OCI-LY1 (cell line): Measurements from ENCODE around the gene KCP.

Experiments
- H2AFZ ChIP-seq: fragments of 200-600 bp; sonication (generic), shearing (Covaris generic); 2 replicates; pipeline ENCODE4 v1.6.0; 2014; ENCODE audit warnings: antibody characterized with exemption, mild to moderate bottlenecking, low read length
- H3F3A ChIP-seq: fragments of 200-600 bp; sonication (generic), shearing (Covaris generic); 2 replicates; pipeline ENCODE4 v1.6.0; 2014; ENCODE audit warnings: mild to moderate bottlenecking, antibody characterized with exemption, low read length, moderate library complexity; ENCODE audit not compliant: insufficient read depth
- H3K27ac ChIP-seq: fragments of 200-600 bp; sonication (generic); 2 replicates; pipeline ENCODE4 v1.5.1; 2014; ENCODE audit warnings: low read length, mixed run types, mild to moderate bottlenecking, low read depth; ENCODE audit not compliant: poor library complexity, severe bottlenecking
- H3K27me3 ChIP-seq: fragments of 200-600 bp; sonication (generic); 2 replicates; pipeline ENCODE4 v1.6.0; 2014; ENCODE audit warnings: antibody characterized with exemption, mild to moderate bottlenecking, low read length, moderate library complexity; ENCODE audit not compliant: insufficient read depth
- H3K36me3 ChIP-seq: fragments of 200-600 bp; sonication (generic); 2 replicates; pipeline ENCODE4 v1.6.1; 2014; ENCODE audit warnings: mild to moderate bottlenecking, antibody characterized with exemption, low read length, moderate library complexity, mixed read lengths; ENCODE audit not compliant: insufficient read depth
- H3K4me1 ChIP-seq: fragments of 200-600 bp; sonication (generic); 2 replicates; pipeline ENCODE4 v1.5.1; 2014; ENCODE audit warnings: mild to moderate bottlenecking, low read length, moderate library complexity; ENCODE audit not compliant: insufficient read depth, severe bottlenecking
- H3K4me2 ChIP-seq: fragments of 200-600 bp; sonication (generic), shearing (Covaris generic); 2 replicates; pipeline ENCODE4 v1.6.1; 2014; ENCODE audit warnings: low read length
- H3K4me3 ChIP-seq: fragments of 200-600 bp; sonication (generic); 2 replicates; pipeline ENCODE4 v1.5.1; 2014; ENCODE audit warnings: low read length, low read depth, mild to moderate bottlenecking, mixed read lengths; ENCODE audit not compliant: poor library complexity, severe bottlenecking
- H3K79me2 ChIP-seq: fragments of 200-600 bp; shearing (Covaris generic); 2 replicates; pipeline ENCODE4 v1.6.1; 2016; ENCODE audit warnings: mixed run types, low read length, mixed read lengths; ENCODE audit not compliant: insufficient read depth
- H3K9ac ChIP-seq: fragments of 200-600 bp; sonication (generic), shearing (Covaris generic); 2 replicates; pipeline ENCODE4 v1.6.1; 2014; ENCODE audit warnings: mild to moderate bottlenecking, low read length, mixed read lengths
- H3K9me2 ChIP-seq: fragments of 200-600 bp; sonication (generic), shearing (Covaris generic); 2 replicates; pipeline ENCODE4 v1.6.1; 2014; ENCODE audit warnings: low read depth, mild to moderate bottlenecking, low read length, mixed read lengths
- H3K9me3 ChIP-seq: fragments of 200-600 bp; shearing (Covaris generic); 2 replicates; pipeline ENCODE4 v1.6.1; 2014; ENCODE audit warnings: low read length, mixed read lengths
- H4K20me1 ChIP-seq: fragments of 200-600 bp; sonication (generic), shearing (Covaris generic); 2 replicates; pipeline ENCODE4 v1.6.0; 2016; ENCODE audit warnings: mild to moderate bottlenecking, low read length; ENCODE audit not compliant: insufficient read depth
- EZH2 ChIP-seq: fragments of 200-600 bp; sonication (generic), shearing (Covaris generic); IDR thresholded peaks from 2 replicates; pipeline ENCODE4 v1.8.0; 2017; ENCODE audit warnings: borderline replicate concordance, mixed run types, mild to moderate bottlenecking, antibody characterized with exemption, low read length, moderate library complexity, mixed read lengths
- TF ChIP-seq, protein P1 (sequence below): fragments of 200-600 bp; sonication (generic), shearing (Covaris generic); IDR thresholded peaks from 2 replicates; pipeline ENCODE4 v1.5.1; 2017; ENCODE audit warnings: mild to moderate bottlenecking, antibody characterized with exemption, low read length, moderate library complexity, mixed read lengths

KCP gene

DNA sequence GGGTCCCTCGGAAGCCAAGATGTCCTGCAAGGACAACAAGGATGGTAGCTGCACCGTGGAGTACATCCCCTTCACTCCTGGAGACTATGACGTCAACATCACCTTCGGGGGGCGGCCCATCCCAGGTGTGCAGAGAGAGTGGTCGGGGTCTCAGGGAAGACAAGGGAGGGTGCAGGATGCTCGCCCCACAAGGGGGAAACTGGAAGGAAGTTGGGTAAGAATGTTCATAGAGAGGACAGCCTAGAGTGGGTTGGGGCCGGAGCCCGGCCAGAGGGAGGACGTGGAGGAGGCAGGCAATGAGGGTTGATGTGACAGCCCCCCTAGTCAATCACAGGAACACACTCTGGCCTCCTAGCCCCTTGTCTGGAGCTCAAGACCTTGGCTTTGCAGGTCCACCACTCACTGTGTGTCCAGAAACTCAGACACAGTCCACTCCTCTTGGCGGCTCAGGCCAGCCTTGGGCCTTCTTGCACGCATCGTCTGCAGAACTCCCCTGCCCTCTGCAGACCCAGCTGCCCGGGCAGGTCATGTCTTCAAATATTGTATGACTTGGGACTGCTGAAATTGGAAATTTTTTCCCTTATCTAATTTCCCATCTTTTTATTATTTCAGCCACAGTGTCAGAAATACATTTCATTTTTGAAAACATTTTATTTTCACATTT lies 63.6 kb downstream of the KCP start:
- Histone ChIP-seq H4K20me1 (no peaks in the 10 kb centered on the region), H3K79me2 (no peaks in the 10 kb centered on the region), H3K4me1 (peaks cover under 1% of the 10 kb centered on the region), H3K9ac (no peak overlapping the region), H3K4me2 (no peak overlapping the region), H3K36me3 (no peaks in the 10 kb centered on the region), H3K9me2 (no peaks in the 10 kb centered on the region), H3K4me3 (no peak overlapping the region), H3K27ac (no peak overlapping the region), H2AFZ (no peak overlapping the region), H3K27me3 (peaks cover 3% of the 10 kb centered on the region; the same call in 1 of the 2 replicates), H3K9me3 (no peaks in the 10 kb centered on the region), H3F3A (no peaks in the 10 kb centered on the region)
- TF ChIP-seq EZH2: no peak
- TF ChIP-seq, protein P1, sequence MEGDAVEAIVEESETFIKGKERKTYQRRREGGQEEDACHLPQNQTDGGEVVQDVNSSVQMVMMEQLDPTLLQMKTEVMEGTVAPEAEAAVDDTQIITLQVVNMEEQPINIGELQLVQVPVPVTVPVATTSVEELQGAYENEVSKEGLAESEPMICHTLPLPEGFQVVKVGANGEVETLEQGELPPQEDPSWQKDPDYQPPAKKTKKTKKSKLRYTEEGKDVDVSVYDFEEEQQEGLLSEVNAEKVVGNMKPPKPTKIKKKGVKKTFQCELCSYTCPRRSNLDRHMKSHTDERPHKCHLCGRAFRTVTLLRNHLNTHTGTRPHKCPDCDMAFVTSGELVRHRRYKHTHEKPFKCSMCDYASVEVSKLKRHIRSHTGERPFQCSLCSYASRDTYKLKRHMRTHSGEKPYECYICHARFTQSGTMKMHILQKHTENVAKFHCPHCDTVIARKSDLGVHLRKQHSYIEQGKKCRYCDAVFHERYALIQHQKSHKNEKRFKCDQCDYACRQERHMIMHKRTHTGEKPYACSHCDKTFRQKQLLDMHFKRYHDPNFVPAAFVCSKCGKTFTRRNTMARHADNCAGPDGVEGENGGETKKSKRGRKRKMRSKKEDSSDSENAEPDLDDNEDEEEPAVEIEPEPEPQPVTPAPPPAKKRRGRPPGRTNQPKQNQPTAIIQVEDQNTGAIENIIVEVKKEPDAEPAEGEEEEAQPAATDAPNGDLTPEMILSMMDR: no peak

DNA sequence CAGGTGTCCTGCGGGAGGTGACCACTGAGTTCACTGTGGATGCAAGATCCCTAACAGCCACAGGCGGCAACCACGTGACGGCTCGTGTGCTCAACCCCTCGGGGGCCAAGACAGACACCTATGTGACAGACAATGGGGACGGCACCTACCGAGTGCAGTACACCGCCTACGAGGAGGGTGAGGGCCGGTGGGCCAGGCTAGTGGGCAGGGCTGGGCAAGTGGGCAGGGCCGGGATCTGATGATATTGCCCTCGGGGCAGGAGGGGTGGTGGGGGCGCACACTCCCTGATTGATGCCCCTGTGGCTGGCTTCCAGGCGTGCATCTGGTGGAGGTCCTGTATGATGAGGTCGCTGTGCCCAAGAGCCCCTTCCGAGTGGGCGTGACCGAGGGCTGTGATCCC lies 64.5 kb downstream of the KCP start:
- Histone ChIP-seq H3K9me2 (no peaks in the 10 kb centered on the region), H4K20me1 (no peaks in the 10 kb centered on the region), H3K9ac (no peak overlapping the region), H3K36me3 (no peaks in the 10 kb centered on the region), H3K4me2 (no peak overlapping the region), H3F3A (no peaks in the 10 kb centered on the region), H3K27me3 (no peaks in the 10 kb centered on the region; the same call in 1 of the 2 replicates), H3K4me3 (no peak overlapping the region), H3K4me1 (peaks cover 3% of the 10 kb centered on the region), H3K27ac (no peak overlapping the region), H3K79me2 (no peaks in the 10 kb centered on the region), H2AFZ (no peak overlapping the region), H3K9me3 (no peaks in the 10 kb centered on the region)
- no peak for TF ChIP-seq EZH2
- TF ChIP-seq, protein P1: no peak

DNA sequence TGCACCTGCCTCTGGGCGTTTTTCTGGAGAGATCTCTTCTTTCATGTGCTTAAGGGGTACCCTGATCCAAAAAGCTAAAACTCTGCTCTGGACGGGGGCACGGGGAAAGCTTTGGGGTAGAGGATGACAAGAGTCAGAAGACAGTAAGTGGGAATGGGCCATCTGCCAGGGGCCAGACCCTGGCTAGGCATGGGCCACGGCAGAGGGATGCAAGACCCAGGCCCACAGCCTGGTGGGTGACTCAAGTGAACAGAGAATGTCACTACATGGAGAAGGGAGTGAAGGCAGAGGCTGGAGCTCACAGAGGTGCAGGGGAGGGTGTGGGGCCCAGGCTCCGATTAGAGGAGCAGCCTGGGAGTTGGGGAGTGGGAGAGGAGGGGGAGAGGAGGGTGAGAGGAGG lies 65.0 kb downstream of the KCP start:
- no peak for TF ChIP-seq EZH2
- TF ChIP-seq, protein P1: no peak

More for the DNA sequence above, 65.0 kb downstream of the KCP start:
- no peaks in the 10 kb centered on the region for H3F3A ChIP-seq
- no peaks in the 10 kb centered on the region for H3K79me2 ChIP-seq
- H3K27me3 ChIP-seq: no peaks in the 10 kb centered on the region; the same call in 1 of the 2 replicates
- H3K9me3 ChIP-seq: no peaks in the 10 kb centered on the region
- H3K36me3 ChIP-seq: no peaks in the 10 kb centered on the region
- no peak overlapping the region for H3K4me2 ChIP-seq
- peaks cover 3% of the 10 kb centered on the region for H3K4me1 ChIP-seq
- H3K9ac ChIP-seq: no peak overlapping the region
- no peak overlapping the region for H3K4me3 ChIP-seq
- no peak overlapping the region for H2AFZ ChIP-seq
- H3K9me2 ChIP-seq: no peaks in the 10 kb centered on the region
- no peaks in the 10 kb centered on the region for H4K20me1 ChIP-seq
- no peak overlapping the region for H3K27ac ChIP-seq
